ENCODE measurements around the gene CD40. TPM values are rescaled to one million over a fixed set of nuclear protein-coding genes. Genes with fewer than 3 reads are reported as not detected.

The CD40 gene
- total RNA-seq, 1 donor from 2014 or later: 1.5 TPM

GRCh38 chr20:46152824-46153586, 34.9 kb downstream of the CD40 start:
- no peak overlapping the region for H3K4me3 Mint-ChIP-seq
- H3K36me3 Mint-ChIP-seq: no peaks in the 10 kb centered on the region

GRCh38 chr20:46154305-46154704, 36.2 kb downstream of the CD40 start:
- Mint-ChIP-seq H3K36me3 (no peaks in the 10 kb centered on the region), H3K4me1 (ENCODE audit: unreplicated experiment) (no peaks in the 10 kb centered on the region), H3K27ac (no peak overlapping the region), H3K4me3 (no peak overlapping the region), H3K27me3 (peaks cover 9% of the 10 kb centered on the region), H3K9me3 (no peaks in the 10 kb centered on the region)
- no peak for DNase-seq (ENCODE audit: extremely low spot score, unreplicated experiment)
- TF ChIP-seq CTCF (conservative IDR thresholded peaks at IDR 0.05): no peak

More at GRCh38 chr20:46152824-46153586, 34.9 kb downstream of the CD40 start:
- TF ChIP-seq CTCF (conservative IDR thresholded peaks at IDR 0.05): no peak
- Mint-ChIP-seq H3K4me1 (ENCODE audit: unreplicated experiment) (no peaks in the 10 kb centered on the region), H3K27ac (no peak overlapping the region), H3K9me3 (no peaks in the 10 kb centered on the region), H3K27me3 (no peaks in the 10 kb centered on the region)
- DNase-seq (ENCODE audit: extremely low spot score, unreplicated experiment): no peak

- Mint-ChIP-seq H3K9me3 (no peaks in the 10 kb centered on the region), H3K27me3 (peaks cover 14% of the 10 kb centered on the region), H3K36me3 (no peaks in the 10 kb centered on the region), H3K4me1 (ENCODE audit: unreplicated experiment) (no peaks in the 10 kb centered on the region), H3K27ac (no peak overlapping the region), H3K4me3 (no peak overlapping the region)
- TF ChIP-seq CTCF (conservative IDR thresholded peaks at IDR 0.05): no peak
- no peak for DNase-seq (ENCODE audit: extremely low spot score, unreplicated experiment)
Measured at GRCh38 chr20:46154796-46155195, 36.7 kb downstream of the CD40 start.

GRCh38 chr20:46156065-46156464, 38.0 kb downstream of the CD40 start:
- Mint-ChIP-seq H3K4me1 (ENCODE audit: unreplicated experiment) (no peaks in the 10 kb centered on the region), H3K27me3 (peaks cover 20% of the 10 kb centered on the region)

GRCh38 chr20:46157076-46157592, 39.0 kb downstream of the CD40 start:
- Mint-ChIP-seq H3K27me3 (peaks cover 28% of the 10 kb centered on the region), H3K4me1 (ENCODE audit: unreplicated experiment) (no peaks in the 10 kb centered on the region), H3K27ac (no peak overlapping the region), H3K4me3 (no peak overlapping the region), H3K9me3 (no peaks in the 10 kb centered on the region), H3K36me3 (no peaks in the 10 kb centered on the region)
- TF ChIP-seq CTCF (conservative IDR thresholded peaks at IDR 0.05): no peak
- DNase-seq (ENCODE audit: extremely low spot score, unreplicated experiment): no peak

More at GRCh38 chr20:46156065-46156464, 38.0 kb downstream of the CD40 start:
- no peaks in the 10 kb centered on the region for H3K36me3 Mint-ChIP-seq
- DNase-seq (ENCODE audit: extremely low spot score, unreplicated experiment): no peak
- H3K4me3 Mint-ChIP-seq: no peak overlapping the region
- H3K27ac Mint-ChIP-seq: no peak overlapping the region
- TF ChIP-seq CTCF (conservative IDR thresholded peaks at IDR 0.05): no peak
- H3K9me3 Mint-ChIP-seq: no peaks in the 10 kb centered on the region
